HepG2 (cell line): Measurements from ENCODE around the gene RCC1.

Experiments used
- DR1 ChIP-seq: sonication (generic); formaldehyde crosslinking; IDR thresholded peaks from 2 replicates; pipeline ENCODE4 v1.8.0; 2021; ENCODE audit warnings: mild to moderate bottlenecking, missing genetic modification reagents, inconsistent platforms
- ETV5 ChIP-seq: IDR thresholded peaks from 2 replicates; pipeline ENCODE4 v1.6.1; 2018; ENCODE audit warnings: missing biosample characterization, missing genetic modification reagents, inconsistent platforms, borderline replicate concordance
- FOXP1 ChIP-seq, 2 experiments: fragments of 450-650 bp in 1 of 2; IDR thresholded peaks; 2 replicates each; pipeline ENCODE4 v1.6.1; 2017 to 2018; ENCODE audit warnings: antibody characterized with exemption in 1 of 2
- FOXP4 ChIP-seq: sonication (generic); formaldehyde crosslinking; IDR thresholded peaks from 2 replicates; pipeline ENCODE4 v1.4.0; 2020; ENCODE audit warnings: missing genetic modification reagents
- GLI4 ChIP-seq: sonication (generic); formaldehyde crosslinking; IDR thresholded peaks from 2 replicates; pipeline ENCODE4 v1.5.1; 2020; ENCODE audit warnings: missing genetic modification reagents, mild to moderate bottlenecking, moderate library complexity, borderline replicate concordance
- MAX ChIP-seq: IDR thresholded peaks from 2 replicates; pipeline ENCODE4 v1.6.1; 2012; ENCODE audit warnings: inconsistent platforms
- NR2F6 ChIP-seq, 2 experiments: IDR thresholded peaks; 2 replicates each; pipeline ENCODE4 v1.6.1; 2016; ENCODE audit warnings: antibody characterized with exemption in 1 of 2, mild to moderate bottlenecking in 1 of 2
- ZBTB33 ChIP-seq: sonication (generic); formaldehyde crosslinking; IDR thresholded peaks from 2 replicates; pipeline ENCODE4 v1.4.0; 2020; ENCODE audit warnings: missing genetic modification reagents
- ZNF101 ChIP-seq: sonication (generic); formaldehyde crosslinking; IDR thresholded peaks from 2 replicates; pipeline ENCODE4 v1.4.0; 2020; ENCODE audit warnings: mild to moderate bottlenecking, low read depth, missing genetic modification reagents, borderline replicate concordance
- ZNF121 ChIP-seq: sonication (generic); formaldehyde crosslinking; IDR thresholded peaks from 2 replicates; pipeline ENCODE4 v1.5.0; 2020; ENCODE audit warnings: mild to moderate bottlenecking, missing genetic modification reagents
- ZNF138 ChIP-seq: sonication (generic); formaldehyde crosslinking; IDR thresholded peaks from 2 replicates; pipeline ENCODE4 v1.5.0; 2020; ENCODE audit warnings: mild to moderate bottlenecking, low read depth, missing genetic modification reagents
- ZNF274 ChIP-seq: sonication (generic); formaldehyde crosslinking; IDR thresholded peaks from 2 replicates; pipeline ENCODE4 v1.5.1; 2020; ENCODE audit warnings: mild to moderate bottlenecking, missing genetic modification reagents

- TF ChIP-seq ZNF121 (CRISPR knock-in tag) (no peak), NR2F6 (IDR thresholded peaks at IDR 0.05) (no peak), NR2F6 (CRISPR knock-in tag; IDR thresholded peaks at IDR 0.05) (no peak), FOXP1 (IDR thresholded peaks at IDR 0.05) (no peak), FOXP1 (CRISPR knock-in tag; IDR thresholded peaks at IDR 0.05) (no peak), ZBTB33 (CRISPR knock-in tag) (no peak), FOXP4 (CRISPR knock-in tag) (no peak), MAX (no peak), ZNF101 (CRISPR knock-in tag) (no peak), DR1 (no peak), ZNF138 (CRISPR knock-in tag) (no peak), GLI4 (no peak), ZNF274 (CRISPR knock-in tag) (no peak), ETV5 (CRISPR knock-in tag) (no peak)
Observed at GRCh38 chr1:28458237-28459228, 47.3 kb upstream of the RCC1 start.
